GM23338 (cell line): ENCODE data around the gene LRMDA. TPM values are rescaled to one million over a fixed set of nuclear protein-coding genes. Genes with fewer than 3 reads are reported as not detected.

Source experiments
- ATAC-seq: fragments of 200-7000 bp; cut with Tn5 transposase; 3 replicates; pipeline ENCODE4 v1.9.1; 2020
- DNase-seq: peaks from one replicate; pipeline ENCODE4 v3.0.0-alpha.2; 2015; ENCODE audit warnings: low spot score
- H2AFZ ChIP-seq: fragments of 200-600 bp; sonication (generic); 2 replicates; pipeline ENCODE4 v1.8.0; 2016; ENCODE audit warnings: antibody characterized with exemption, mild to moderate bottlenecking, moderate library complexity
- H3F3A ChIP-seq: fragments of 200-600 bp; sonication (generic); replicated peaks from 2 replicates; pipeline ENCODE4 v1.8.0; 2017; ENCODE audit warnings: antibody characterized with exemption, mixed run types, low read depth
- H3K27ac ChIP-seq: fragments of 200-600 bp; sonication (generic); 2 replicates; pipeline ENCODE4 v1.6.1; 2016; ENCODE audit warnings: low read depth
- H3K27me3 ChIP-seq: fragments of 200-600 bp; sonication (generic); 2 replicates; pipeline ENCODE4 v1.8.0; 2016; ENCODE audit warnings: mild to moderate bottlenecking, mixed run types, moderate library complexity; ENCODE audit not compliant: insufficient read depth
- H3K36me3 ChIP-seq: fragments of 200-600 bp; sonication (generic); 2 replicates; pipeline ENCODE4 v1.8.0; 2016; ENCODE audit warnings: mild to moderate bottlenecking; ENCODE audit not compliant: insufficient read depth
- H3K4me1 ChIP-seq: fragments of 200-600 bp; sonication (generic); 2 replicates; pipeline ENCODE4 v1.8.0; 2016; ENCODE audit warnings: mild to moderate bottlenecking, moderate library complexity; ENCODE audit not compliant: insufficient read depth
- H3K4me2 ChIP-seq: fragments of 200-600 bp; sonication (generic); 2 replicates; pipeline ENCODE4 v1.7.1; 2017; ENCODE audit warnings: mixed run types
- H3K4me3 ChIP-seq: fragments of 200-600 bp; sonication (generic); 2 replicates; pipeline ENCODE4 v1.6.1; 2016; ENCODE audit warnings: mixed run types
- H3K79me2 ChIP-seq: fragments of 200-600 bp; sonication (generic); replicated peaks from 2 replicates; pipeline ENCODE4 v1.8.0; 2017; ENCODE audit warnings: mild to moderate bottlenecking; ENCODE audit not compliant: insufficient read depth
- H3K9me2 ChIP-seq: fragments of 200-600 bp; sonication (generic); 2 replicates; pipeline ENCODE4 v1.8.0; 2017; ENCODE audit not compliant: insufficient read depth
- H4K20me1 ChIP-seq: fragments of 200-600 bp; sonication (generic); replicated peaks from 2 replicates; pipeline ENCODE4 v1.8.0; 2017; ENCODE audit warnings: mild to moderate bottlenecking; ENCODE audit not compliant: insufficient read depth
- H3K27ac Mint-ChIP-seq: 2 replicates; pipeline ENCODE4 v1.8.0; 2020; ENCODE audit warnings: inconsistent platforms, mild to moderate bottlenecking, moderate library complexity, mixed read lengths
- H3K27me3 Mint-ChIP-seq: 3 replicates; pipeline ENCODE4 v1.8.0; 2022; ENCODE audit warnings: low read depth, mild to moderate bottlenecking, moderate library complexity, mixed read lengths, inconsistent platforms; ENCODE audit not compliant: insufficient read depth, poor library complexity
- H3K36me3 Mint-ChIP-seq: 3 replicates; pipeline ENCODE4 v1.8.0; 2021; ENCODE audit warnings: low read depth, mild to moderate bottlenecking, inconsistent platforms, moderate library complexity, mixed read lengths
- H3K4me1 Mint-ChIP-seq: 3 replicates; pipeline ENCODE4 v1.8.0; 2020; ENCODE audit warnings: mild to moderate bottlenecking, inconsistent platforms, mixed read lengths
- H3K4me3 Mint-ChIP-seq: 3 replicates; pipeline ENCODE4 v1.8.0; 2021; ENCODE audit warnings: moderate library complexity, mild to moderate bottlenecking, inconsistent platforms, mixed read lengths
- H3K9me3 Mint-ChIP-seq: 3 replicates; pipeline ENCODE4 v1.8.0; 2020; ENCODE audit warnings: moderate library complexity, mild to moderate bottlenecking, inconsistent platforms, mixed read lengths
- EZH2 ChIP-seq: fragments of 200-600 bp; sonication (generic); IDR thresholded peaks from one replicate; pipeline ENCODE4 v1.8.0; 2017; ENCODE audit warnings: antibody characterized with exemption, mild to moderate bottlenecking, low read depth; ENCODE audit not compliant: unreplicated experiment
- JUNB ChIP-seq: IDR thresholded peaks from one replicate; pipeline ENCODE4 v1.6.1; 2016; ENCODE audit warnings: antibody characterized with exemption; ENCODE audit not compliant: unreplicated experiment
- NANOG ChIP-seq: IDR thresholded peaks from 2 replicates; pipeline ENCODE4 v1.6.1; 2016; ENCODE audit warnings: antibody characterized with exemption, borderline replicate concordance
- POLR2AphosphoS5 ChIP-seq: IDR thresholded peaks from 2 replicates; pipeline ENCODE4 v1.6.1; 2016; ENCODE audit warnings: antibody characterized with exemption, low read depth
- STAT1 ChIP-seq: IDR thresholded peaks from one replicate; pipeline ENCODE4 v1.6.1; 2016; ENCODE audit warnings: antibody characterized with exemption; ENCODE audit not compliant: unreplicated experiment
- ZNF114 ChIP-seq: fragments of 250-450 bp; sonication (Bioruptor Pico); IDR thresholded peaks from 2 replicates; pipeline ENCODE4 v1.5.0; 2020; ENCODE audit warnings: mild to moderate bottlenecking, moderate library complexity
- ZNF331 ChIP-seq: fragments of 250-450 bp; sonication (Bioruptor Pico); IDR thresholded peaks from 2 replicates; pipeline ENCODE4 v1.5.0; 2020; ENCODE audit warnings: low read depth, mild to moderate bottlenecking, moderate library complexity
- polyA plus RNA-seq: library from polyadenylated mRNA; unstranded; fragments of >200 nt; fragmentation: Nextera tagmentation; extraction: Ambion mirVana; gene quantifications from 2 replicates; pipeline ENCODE4 v1.2.1, GENCODE V29; 2016
- total RNA-seq: library from RNA; depleted of rRNA; stranded (reverse); fragments of >200 nt; shearing (Covaris generic); gene quantifications from 2 replicates; pipeline ENCODE4 v1.2.3, GENCODE V29; 2014
- TF ChIP-seq, protein P1 (sequence below): IDR thresholded peaks from one replicate; pipeline ENCODE4 v1.6.1; 2018; ENCODE audit warnings: antibody characterized with exemption; ENCODE audit not compliant: unreplicated experiment
- TF ChIP-seq, protein P2 (sequence below): IDR thresholded peaks from 2 replicates; pipeline ENCODE4 v1.6.1; 2016; ENCODE audit warnings: antibody characterized with exemption

LRMDA gene
- total and polyA plus RNA-seq, 2 experiments from 2014 or later: 0.90 to 1.8 TPM

DNA sequence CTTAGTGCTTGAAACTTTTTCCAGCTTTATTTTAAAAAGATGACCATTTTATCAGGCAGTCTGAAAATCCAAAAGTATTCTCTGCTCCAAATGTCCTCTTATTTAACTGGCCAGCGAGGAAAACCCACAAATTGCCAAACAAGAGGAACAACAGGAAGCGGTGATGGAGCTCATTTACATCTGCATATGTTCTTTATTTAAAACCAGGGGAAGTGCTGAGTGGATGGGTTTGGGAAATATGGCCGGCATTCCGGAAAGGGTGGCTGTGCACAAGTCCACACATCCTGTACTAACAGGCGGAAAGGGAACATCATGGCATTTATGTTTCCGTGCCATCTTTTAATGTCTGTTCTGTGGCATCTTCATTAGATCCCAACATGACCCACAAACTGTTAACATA, 974.5 kb downstream of the LRMDA start:
- H3F3A ChIP-seq: no peaks in the 10 kb centered on the region
- H3K9me2 ChIP-seq: peaks cover 2% of the 10 kb centered on the region; the same call in 1 of the 2 replicates
- H3K4me2 ChIP-seq: no peak overlapping the region
- H2AFZ ChIP-seq: 0 out of 2 replicates have a peak overlapping the region, but pooled peaks have one; percentile 57
- H3K4me1 ChIP-seq: no peaks in the 10 kb centered on the region
- H3K4me3 ChIP-seq: no peak overlapping the region
- no peaks in the 10 kb centered on the region for H3K79me2 ChIP-seq
- no peaks in the 10 kb centered on the region for H3K27me3 ChIP-seq
- no peaks in the 10 kb centered on the region for H4K20me1 ChIP-seq
- H3K27ac ChIP-seq: no peak overlapping the region
- Mint-ChIP-seq H3K9me3 (no peaks in the 10 kb centered on the region; the same call in 2 of the 3 replicates), H3K27ac (no peak overlapping the region), H3K4me1 (peaks cover 5% of the 10 kb centered on the region; the same call in 1 of the 3 replicates), H3K36me3 (no peaks in the 10 kb centered on the region), H3K27me3 (peaks cover 2% of the 10 kb centered on the region), H3K4me3 (no peak overlapping the region)
- ATAC-seq: no peak
- DNase-seq: no peak
- TF ChIP-seq STAT1: no peak
- no peak for TF ChIP-seq NANOG
- no peak for TF ChIP-seq ZNF331 (CRISPR knock-in tag)
- no peaks in the 10 kb centered on the region for H3K36me3 ChIP-seq

DNA sequence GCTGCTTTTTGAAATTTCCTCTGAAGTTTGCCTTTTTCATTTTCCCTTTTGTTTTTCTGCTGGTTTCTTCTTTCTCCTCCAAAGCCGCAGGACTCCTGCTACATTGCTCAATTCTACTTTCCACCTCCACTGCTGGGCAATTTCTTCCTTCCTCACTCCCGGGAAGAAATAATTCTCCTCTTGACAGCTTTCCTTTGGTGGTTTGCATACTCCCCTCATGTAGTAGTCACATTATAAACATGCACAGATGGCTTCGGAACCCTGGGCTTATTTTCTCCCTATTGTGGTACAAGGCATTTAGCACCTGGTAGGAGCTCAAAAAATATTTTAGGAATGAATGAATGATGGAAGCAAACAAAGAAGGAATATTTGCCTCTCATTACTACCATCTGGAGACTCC, 977.2 kb downstream of the LRMDA start:
- TF ChIP-seq POLR2AphosphoS5 (no peak), ZNF114 (no peak)
- TF ChIP-seq, protein P1, sequence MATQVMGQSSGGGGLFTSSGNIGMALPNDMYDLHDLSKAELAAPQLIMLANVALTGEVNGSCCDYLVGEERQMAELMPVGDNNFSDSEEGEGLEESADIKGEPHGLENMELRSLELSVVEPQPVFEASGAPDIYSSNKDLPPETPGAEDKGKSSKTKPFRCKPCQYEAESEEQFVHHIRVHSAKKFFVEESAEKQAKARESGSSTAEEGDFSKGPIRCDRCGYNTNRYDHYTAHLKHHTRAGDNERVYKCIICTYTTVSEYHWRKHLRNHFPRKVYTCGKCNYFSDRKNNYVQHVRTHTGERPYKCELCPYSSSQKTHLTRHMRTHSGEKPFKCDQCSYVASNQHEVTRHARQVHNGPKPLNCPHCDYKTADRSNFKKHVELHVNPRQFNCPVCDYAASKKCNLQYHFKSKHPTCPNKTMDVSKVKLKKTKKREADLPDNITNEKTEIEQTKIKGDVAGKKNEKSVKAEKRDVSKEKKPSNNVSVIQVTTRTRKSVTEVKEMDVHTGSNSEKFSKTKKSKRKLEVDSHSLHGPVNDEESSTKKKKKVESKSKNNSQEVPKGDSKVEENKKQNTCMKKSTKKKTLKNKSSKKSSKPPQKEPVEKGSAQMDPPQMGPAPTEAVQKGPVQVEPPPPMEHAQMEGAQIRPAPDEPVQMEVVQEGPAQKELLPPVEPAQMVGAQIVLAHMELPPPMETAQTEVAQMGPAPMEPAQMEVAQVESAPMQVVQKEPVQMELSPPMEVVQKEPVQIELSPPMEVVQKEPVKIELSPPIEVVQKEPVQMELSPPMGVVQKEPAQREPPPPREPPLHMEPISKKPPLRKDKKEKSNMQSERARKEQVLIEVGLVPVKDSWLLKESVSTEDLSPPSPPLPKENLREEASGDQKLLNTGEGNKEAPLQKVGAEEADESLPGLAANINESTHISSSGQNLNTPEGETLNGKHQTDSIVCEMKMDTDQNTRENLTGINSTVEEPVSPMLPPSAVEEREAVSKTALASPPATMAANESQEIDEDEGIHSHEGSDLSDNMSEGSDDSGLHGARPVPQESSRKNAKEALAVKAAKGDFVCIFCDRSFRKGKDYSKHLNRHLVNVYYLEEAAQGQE: no peak
- Mint-ChIP-seq H3K4me3 (no peak overlapping the region), H3K27ac (no peak overlapping the region), H3K36me3 (no peaks in the 10 kb centered on the region), H3K4me1 (peaks cover 5% of the 10 kb centered on the region; the same call in 1 of the 3 replicates), H3K9me3 (no peaks in the 10 kb centered on the region; the same call in 1 of the 3 replicates), H3K27me3 (peaks cover 3% of the 10 kb centered on the region)
- Histone ChIP-seq H2AFZ (no peak overlapping the region), H3K27ac (no peak overlapping the region), H3K79me2 (no peaks in the 10 kb centered on the region), H3K4me2 (no peak overlapping the region), H3K36me3 (no peaks in the 10 kb centered on the region), H3K9me2 (no peaks in the 10 kb centered on the region), H3F3A (no peaks in the 10 kb centered on the region), H3K27me3 (no peaks in the 10 kb centered on the region), H4K20me1 (no peaks in the 10 kb centered on the region), H3K4me3 (no peak overlapping the region), H3K4me1 (no peaks in the 10 kb centered on the region)
- DNase-seq (no peak), ATAC-seq (no peak)

DNA sequence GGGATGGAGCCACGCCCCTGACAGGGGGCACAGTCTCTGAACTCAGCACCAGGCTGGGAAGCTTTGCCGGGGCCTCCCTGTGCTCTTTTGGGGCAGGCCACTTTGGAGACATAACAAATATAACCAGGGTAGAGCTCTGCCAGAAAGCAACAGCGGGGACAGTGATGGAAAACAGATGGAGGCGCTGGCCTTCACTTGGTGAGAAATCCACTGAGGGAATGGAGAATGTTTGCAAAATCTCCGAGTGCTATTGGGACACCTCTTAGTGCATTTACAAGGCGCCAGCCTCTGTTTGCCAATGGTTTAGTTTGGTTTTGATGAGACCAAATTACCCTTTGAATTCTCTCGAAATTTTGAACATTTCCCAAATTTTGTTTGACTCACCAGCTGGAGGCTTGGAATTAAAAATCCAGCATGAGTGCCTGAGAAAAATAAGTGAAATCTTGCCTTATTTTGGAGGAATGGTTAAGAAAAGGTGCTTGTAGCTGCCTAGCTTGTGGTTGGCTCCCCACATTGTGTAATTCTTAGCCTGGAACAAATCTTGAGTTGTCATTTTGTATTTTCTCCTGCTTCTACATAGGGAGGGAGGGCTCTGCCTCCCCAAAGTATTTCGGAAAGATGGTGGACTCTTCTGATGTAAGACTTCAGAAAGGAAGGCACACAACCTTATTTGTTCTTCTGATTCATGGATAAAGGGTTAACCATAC, 980.5 kb downstream of the LRMDA start:
- Histone ChIP-seq H3F3A (no peaks in the 10 kb centered on the region), H4K20me1 (no peaks in the 10 kb centered on the region), H2AFZ (0 out of 2 replicates have a peak overlapping the region, but pooled peaks have one; percentile 18), H3K4me2 (no peak overlapping the region), H3K27ac (no peak overlapping the region), H3K9me2 (peaks cover 6% of the 10 kb centered on the region; the same call in 1 of the 2 replicates), H3K27me3 (no peaks in the 10 kb centered on the region), H3K4me1 (no peaks in the 10 kb centered on the region), H3K4me3 (no peak overlapping the region), H3K79me2 (no peaks in the 10 kb centered on the region), H3K36me3 (no peaks in the 10 kb centered on the region)
- ATAC-seq (no peak), DNase-seq (no peak)
- Mint-ChIP-seq H3K36me3 (no peaks in the 10 kb centered on the region), H3K27ac (no peak overlapping the region), H3K9me3 (no peaks in the 10 kb centered on the region; the same call in 2 of the 3 replicates), H3K4me1 (no peaks in the 10 kb centered on the region), H3K27me3 (peaks cover 4% of the 10 kb centered on the region), H3K4me3 (no peak overlapping the region)
- TF ChIP-seq EZH2 (no peak), JUNB (no peak), STAT1 (no peak), NANOG (no peak), ZNF331 (CRISPR knock-in tag) (no peak)
- TF ChIP-seq, protein P2, sequence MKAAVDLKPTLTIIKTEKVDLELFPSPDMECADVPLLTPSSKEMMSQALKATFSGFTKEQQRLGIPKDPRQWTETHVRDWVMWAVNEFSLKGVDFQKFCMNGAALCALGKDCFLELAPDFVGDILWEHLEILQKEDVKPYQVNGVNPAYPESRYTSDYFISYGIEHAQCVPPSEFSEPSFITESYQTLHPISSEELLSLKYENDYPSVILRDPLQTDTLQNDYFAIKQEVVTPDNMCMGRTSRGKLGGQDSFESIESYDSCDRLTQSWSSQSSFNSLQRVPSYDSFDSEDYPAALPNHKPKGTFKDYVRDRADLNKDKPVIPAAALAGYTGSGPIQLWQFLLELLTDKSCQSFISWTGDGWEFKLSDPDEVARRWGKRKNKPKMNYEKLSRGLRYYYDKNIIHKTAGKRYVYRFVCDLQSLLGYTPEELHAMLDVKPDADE: no peak
- TF ChIP-seq, protein P1: no peak
